Activated T-helper 1 cell treated with anti-CD3 and anti-CD28 coated beads, Interleukin-12 subunit alpha, Interleukin-12 subunit beta, Interleukin-2, Interleukin-4 antibody, amounts not matched to agents 30 ng/mL and 10 ng/mL and 1 ng/mL, durations not matched to agents 14 hours and 24 hours and 36 hours (primary cell): ENCODE results near the gene GNL2. TPM values are rescaled to one million over a fixed set of nuclear protein-coding genes. Genes with fewer than 3 reads are reported as not detected.

Source experiments
- DNase-seq: peaks from one replicate; pipeline ENCODE4 v3.0.0; 2021; ENCODE audit warnings: low spot score
- H3K27ac Mint-ChIP-seq: one replicate; pipeline ENCODE4 v1.8.0; 2021; ENCODE audit warnings: mild to moderate bottlenecking, mixed read lengths
- H3K27me3 Mint-ChIP-seq: one replicate; pipeline ENCODE4 v1.8.0; 2022; ENCODE audit warnings: mild to moderate bottlenecking, moderate library complexity, mixed read lengths; ENCODE audit not compliant: insufficient read depth
- H3K36me3 Mint-ChIP-seq: one replicate; pipeline ENCODE4 v1.8.0; 2021; ENCODE audit warnings: low read depth, mixed read lengths
- H3K4me1 Mint-ChIP-seq: one replicate; pipeline ENCODE4 v1.8.0; 2021; ENCODE audit warnings: low read depth, mixed read lengths
- H3K4me3 Mint-ChIP-seq: one replicate; pipeline ENCODE4 v1.8.0; 2021; ENCODE audit warnings: mild to moderate bottlenecking, moderate library complexity, mixed read lengths
- H3K9me3 Mint-ChIP-seq: one replicate; pipeline ENCODE4 v1.8.0; 2021; ENCODE audit warnings: mixed read lengths
- intact Hi-C: fragments of 100-400 bp; cut with micrococcal nuclease; formaldehyde crosslinking; loops from one replicate; pipeline ENCODE4 v1.15.1; 2024
- total RNA-seq: library from RNA; stranded (reverse); gene quantifications from 2 replicates; pipeline ENCODE4 v1.2.3, GENCODE V29; 2022

Gene GNL2
- total RNA-seq, 1 donor from 2014 or later, result 108 TPM

DNA sequence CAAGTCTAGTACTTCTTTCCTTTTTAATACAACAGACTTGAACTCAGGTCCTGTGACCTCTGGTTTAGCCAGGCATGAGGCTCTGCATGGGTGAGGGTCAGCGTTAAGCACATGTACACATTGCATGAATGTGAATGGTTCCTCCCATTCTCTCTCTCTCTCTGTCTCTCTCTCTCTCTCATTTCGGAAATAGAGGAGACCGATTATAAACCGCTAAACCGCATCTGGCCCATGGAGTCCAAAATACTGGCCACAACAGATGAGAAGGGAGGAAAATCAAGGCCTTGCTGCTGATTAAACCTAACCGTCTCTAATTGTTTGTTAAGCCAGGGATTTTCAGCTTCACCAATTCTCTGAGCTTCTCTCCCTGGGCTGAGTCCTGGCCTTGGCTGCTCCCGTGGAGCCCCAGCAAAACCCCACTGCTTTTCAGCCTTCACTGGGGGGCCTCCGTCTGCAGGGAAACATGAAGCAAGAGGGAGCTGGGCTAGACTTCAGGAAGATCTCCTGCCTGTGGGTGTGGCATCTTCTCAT is 32.4 kb upstream of the GNL2 start:
- no peak overlapping the region for H3K27ac Mint-ChIP-seq
- intact Hi-C loops, result no loop called here

DNA sequence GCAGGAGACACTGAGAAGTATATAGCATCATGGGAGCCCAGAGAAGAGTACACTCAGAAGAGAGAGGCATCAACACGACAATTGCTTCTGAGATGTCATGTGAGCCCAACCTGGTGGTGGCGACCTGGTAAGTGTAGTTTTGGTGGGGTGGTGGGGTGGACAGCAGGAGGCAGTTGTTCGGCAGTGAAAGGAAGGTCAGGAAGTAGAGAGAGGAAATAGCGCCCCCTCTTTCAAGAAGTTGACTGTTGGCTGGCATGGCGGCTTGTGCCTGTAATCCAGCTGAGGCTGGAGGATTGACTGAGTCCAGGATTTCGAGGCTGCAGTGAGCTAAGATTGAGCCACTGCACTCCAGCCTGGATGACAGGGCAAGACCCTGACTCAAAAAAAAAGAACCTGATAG is 26.4 kb upstream of the GNL2 start:
- DNase-seq, result no peak
- no peaks in the 10 kb centered on the region for H3K4me1 Mint-ChIP-seq
- no peak overlapping the region for H3K4me3 Mint-ChIP-seq
- H3K27ac Mint-ChIP-seq, result no peak overlapping the region
- intact Hi-C loops, result no loop called here
- H3K9me3 Mint-ChIP-seq, result no peaks in the 10 kb centered on the region
- H3K27me3 Mint-ChIP-seq, result peaks cover 30% of the 10 kb centered on the region
- no peaks in the 10 kb centered on the region for H3K36me3 Mint-ChIP-seq

More for the DNA sequence above, 32.4 kb upstream of the GNL2 start:
- DNase-seq, result no peak
- H3K4me1 Mint-ChIP-seq, result no peaks in the 10 kb centered on the region
- no peak overlapping the region for H3K4me3 Mint-ChIP-seq
- no peaks in the 10 kb centered on the region for H3K36me3 Mint-ChIP-seq
- no peaks in the 10 kb centered on the region for H3K9me3 Mint-ChIP-seq
- peaks cover 57% of the 10 kb centered on the region for H3K27me3 Mint-ChIP-seq

DNA sequence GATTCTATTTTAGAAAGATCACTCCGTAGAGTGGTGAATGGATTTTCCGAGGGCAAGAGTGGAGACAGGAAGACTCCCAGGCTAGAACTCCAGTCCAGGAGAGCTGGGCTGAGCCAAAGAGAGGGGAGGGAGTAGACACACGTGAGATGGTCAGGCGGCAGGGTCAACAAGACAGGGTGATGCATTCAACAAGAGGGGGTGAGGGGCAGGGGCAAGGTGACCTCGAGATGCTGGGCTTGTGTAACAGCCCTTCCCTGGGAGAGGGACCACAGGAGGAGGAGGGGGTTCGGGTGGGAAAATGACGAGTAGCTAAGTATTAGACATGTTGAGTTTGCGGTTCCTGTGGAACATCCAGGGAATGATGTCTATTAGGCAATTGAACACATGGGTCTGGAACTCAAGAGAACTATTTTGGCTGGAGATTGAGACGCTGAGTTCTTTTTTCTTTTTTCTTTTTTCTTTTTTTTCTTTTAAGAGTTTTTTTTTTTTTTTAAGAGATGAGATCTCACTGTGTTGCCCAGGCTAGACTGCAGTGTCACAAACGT is 25.7 kb upstream of the GNL2 start:
- Mint-ChIP-seq H3K4me1 (no peaks in the 10 kb centered on the region), H3K27me3 (peaks cover 31% of the 10 kb centered on the region), H3K27ac (no peak overlapping the region), H3K9me3 (no peaks in the 10 kb centered on the region), H3K36me3 (no peaks in the 10 kb centered on the region), H3K4me3 (no peak overlapping the region)
- intact Hi-C loops, result no loop called here
- DNase-seq, result no peak

DNA sequence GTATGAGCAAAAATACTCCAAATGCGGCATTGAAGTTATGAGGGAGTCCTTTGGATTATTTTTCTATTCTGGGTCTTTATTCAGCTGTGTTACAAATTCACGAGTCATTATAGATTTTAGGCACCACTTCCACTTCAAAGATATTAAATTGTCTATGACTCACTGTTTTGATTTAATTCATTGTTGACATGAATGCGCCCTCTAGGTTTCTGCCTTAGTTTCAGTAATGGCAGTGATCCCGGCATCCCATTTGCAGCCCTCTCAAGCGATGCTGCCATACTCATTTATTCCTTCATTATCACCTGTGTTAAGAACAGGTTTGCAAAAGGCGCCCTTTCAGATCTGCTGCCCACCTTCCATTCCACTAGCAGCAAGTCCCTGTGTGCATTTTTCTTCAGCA is 25.0 kb upstream of the GNL2 start:
- H3K27me3 Mint-ChIP-seq, result peaks cover 29% of the 10 kb centered on the region
- DNase-seq, result no peak
- no peak overlapping the region for H3K27ac Mint-ChIP-seq
- H3K4me3 Mint-ChIP-seq, result no peak overlapping the region
- H3K4me1 Mint-ChIP-seq, result no peaks in the 10 kb centered on the region
- intact Hi-C loops, result no loop called here
- H3K36me3 Mint-ChIP-seq, result no peaks in the 10 kb centered on the region
- no peaks in the 10 kb centered on the region for H3K9me3 Mint-ChIP-seq

DNA sequence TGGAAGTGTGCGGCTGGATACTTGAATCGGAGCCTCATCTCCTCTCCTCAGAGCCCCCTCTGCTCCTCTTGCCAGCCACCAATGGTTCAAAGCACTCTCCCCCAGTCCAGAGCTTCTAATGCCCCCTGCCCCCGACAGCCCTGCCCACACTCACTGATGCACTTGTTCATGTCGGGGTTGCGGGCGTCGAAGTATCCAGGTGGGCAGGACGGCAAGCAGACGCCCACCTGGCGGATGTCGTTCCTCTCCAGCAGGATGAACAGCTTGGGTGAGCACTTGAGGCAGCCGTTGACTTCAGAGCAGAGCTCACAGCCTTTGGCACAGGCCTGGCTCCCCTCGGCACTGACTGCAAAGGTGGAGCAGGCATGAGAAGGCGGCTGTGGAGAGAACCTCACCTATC is 20.6 kb upstream of the GNL2 start:
- no peak overlapping the region for H3K27ac Mint-ChIP-seq
- no peaks in the 10 kb centered on the region for H3K36me3 Mint-ChIP-seq
- H3K4me3 Mint-ChIP-seq, result no peak overlapping the region
- intact Hi-C loops, result no loop called here
- peaks cover 44% of the 10 kb centered on the region for H3K27me3 Mint-ChIP-seq
- no peak for DNase-seq
- H3K9me3 Mint-ChIP-seq, result no peaks in the 10 kb centered on the region
- H3K4me1 Mint-ChIP-seq, result no peaks in the 10 kb centered on the region

DNA sequence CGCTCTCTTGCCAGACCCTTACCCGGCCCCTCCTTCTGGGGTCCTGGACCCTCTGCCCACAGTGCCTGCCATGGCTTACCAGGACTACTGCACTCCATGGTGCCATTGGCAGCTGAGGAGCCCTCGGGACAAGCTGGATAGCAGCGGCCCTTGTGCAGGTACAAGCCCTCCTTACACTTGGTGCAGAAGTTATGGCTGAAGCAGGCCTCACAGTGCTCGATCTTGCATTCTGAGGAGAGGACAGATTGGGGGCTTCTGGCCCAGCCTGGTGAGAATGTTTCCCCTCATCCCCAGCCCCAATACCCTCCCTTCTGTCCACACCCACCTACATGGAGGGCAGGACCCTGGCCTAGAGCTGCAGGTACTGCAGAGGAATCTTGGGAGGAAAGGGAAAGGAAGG is 18.4 kb upstream of the GNL2 start:
- Mint-ChIP-seq H3K36me3 (no peaks in the 10 kb centered on the region), H3K4me3 (no peak overlapping the region), H3K9me3 (no peaks in the 10 kb centered on the region), H3K4me1 (no peaks in the 10 kb centered on the region), H3K27me3 (peaks cover 44% of the 10 kb centered on the region), H3K27ac (no peak overlapping the region)
- intact Hi-C loops, result no loop called here
- no peak for DNase-seq

DNA sequence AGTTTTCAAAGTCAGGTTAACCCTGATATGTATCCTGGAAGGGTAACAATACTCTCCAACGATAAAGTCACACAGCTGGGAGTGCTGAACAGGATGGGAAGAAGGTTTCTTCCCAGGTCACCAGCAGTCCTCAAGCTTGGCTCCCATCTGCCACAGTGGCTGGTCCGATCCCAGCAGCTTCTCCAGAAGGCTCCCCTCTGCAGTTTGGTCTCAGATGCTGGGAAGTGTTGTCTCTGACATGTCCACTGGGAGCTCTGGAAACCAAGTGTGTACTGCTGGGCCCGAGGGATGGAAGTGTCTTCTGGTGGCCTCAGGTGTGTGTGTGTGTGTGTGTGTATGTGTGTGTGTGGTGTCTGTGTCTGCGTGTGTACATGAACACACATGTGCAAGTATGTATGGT is 16.4 kb upstream of the GNL2 start:
- intact Hi-C loops, result no loop called here
- no peaks in the 10 kb centered on the region for H3K9me3 Mint-ChIP-seq
- no peak overlapping the region for H3K4me3 Mint-ChIP-seq
- DNase-seq, result no peak
- H3K36me3 Mint-ChIP-seq, result no peaks in the 10 kb centered on the region
- no peaks in the 10 kb centered on the region for H3K4me1 Mint-ChIP-seq
- H3K27me3 Mint-ChIP-seq, result peaks cover 30% of the 10 kb centered on the region
- H3K27ac Mint-ChIP-seq, result no peak overlapping the region

DNA sequence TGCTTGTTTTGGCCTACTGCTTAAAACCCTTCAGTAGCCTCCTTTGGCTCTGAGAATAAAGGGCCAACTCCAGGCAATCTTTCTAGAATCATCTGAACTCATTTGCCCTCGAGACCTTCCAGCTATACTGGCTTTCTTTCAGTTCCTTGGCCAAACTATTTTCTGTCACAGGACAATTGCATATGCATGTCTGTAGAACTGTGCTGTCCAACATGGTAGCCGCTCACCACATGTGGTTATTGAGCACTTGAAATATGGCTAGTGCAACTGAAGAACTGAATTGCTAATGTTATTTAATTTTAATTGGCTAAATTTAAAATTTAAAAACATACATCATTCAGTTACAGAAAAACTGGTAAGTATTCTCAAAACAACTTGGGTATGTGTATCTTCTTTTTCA is 14.3 kb upstream of the GNL2 start:
- no peak for DNase-seq
- Mint-ChIP-seq H3K4me3 (no peak overlapping the region), H3K27ac (no peak overlapping the region), H3K4me1 (no peaks in the 10 kb centered on the region), H3K9me3 (no peaks in the 10 kb centered on the region), H3K27me3 (peaks cover 14% of the 10 kb centered on the region), H3K36me3 (no peaks in the 10 kb centered on the region)
- intact Hi-C loops, result no loop called here

DNA sequence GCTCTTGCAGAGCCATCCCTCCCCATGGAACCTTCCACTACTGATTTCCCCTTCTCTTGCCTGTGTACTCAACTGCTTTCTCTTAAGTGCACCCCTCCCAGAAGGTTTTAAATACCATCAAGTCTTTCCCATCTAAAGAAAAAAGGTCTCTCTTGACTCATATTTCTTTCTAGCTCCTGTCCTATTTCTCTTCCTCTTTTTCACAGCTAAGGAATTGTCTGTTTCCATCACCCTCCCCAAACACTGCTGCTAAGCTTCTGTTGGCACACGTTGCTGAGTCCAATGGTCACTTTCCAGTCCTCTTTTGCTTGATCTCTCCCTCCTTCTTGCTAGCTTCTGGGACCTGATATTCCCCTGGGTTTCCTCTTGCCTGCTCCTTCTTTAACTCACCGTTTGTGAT is 13.3 kb upstream of the GNL2 start:
- Mint-ChIP-seq H3K4me1 (no peaks in the 10 kb centered on the region), H3K9me3 (no peaks in the 10 kb centered on the region), H3K4me3 (no peak overlapping the region), H3K36me3 (no peaks in the 10 kb centered on the region), H3K27me3 (peaks cover 17% of the 10 kb centered on the region), H3K27ac (no peak overlapping the region)
- intact Hi-C loops, result no loop called here
- no peak for DNase-seq

DNA sequence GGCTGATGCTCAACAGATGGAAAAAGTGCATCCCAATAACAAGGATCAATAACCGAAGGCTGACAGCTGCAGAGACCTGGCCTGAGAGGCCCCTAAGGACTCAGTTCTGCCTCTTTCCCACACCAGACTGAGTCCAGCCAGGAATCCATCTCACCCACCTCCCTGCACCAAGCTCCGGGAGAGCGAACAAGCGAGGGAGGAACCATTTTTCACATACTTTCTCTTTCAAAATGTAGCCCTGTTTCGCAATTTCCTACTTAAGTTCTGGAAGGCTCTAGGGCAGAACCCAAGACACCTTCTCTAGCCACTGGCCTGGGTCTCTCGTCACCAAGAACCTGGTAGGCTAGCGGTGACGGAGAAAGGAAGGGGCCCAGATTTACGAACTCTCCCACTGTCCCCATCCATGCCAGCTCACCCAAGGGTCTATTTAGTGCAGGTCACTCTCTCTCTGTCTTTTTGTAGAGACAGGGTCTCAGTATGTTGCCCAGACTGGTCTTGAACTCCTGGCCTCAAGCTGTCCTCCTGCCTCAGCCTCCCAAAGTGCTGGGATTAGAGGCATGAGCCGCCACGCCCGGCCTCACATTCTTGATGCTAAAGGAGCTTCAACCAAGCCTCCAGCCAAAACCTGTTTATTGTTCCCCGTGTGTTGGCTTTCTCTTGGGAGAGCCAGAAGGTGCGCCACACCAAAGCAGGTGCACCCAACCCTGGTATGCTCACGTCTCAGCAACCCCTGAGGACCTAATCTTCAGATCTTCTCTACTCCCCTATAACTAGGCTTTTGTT is 10.9 kb upstream of the GNL2 start:
- no peak for DNase-seq
- Mint-ChIP-seq H3K9me3 (no peaks in the 10 kb centered on the region), H3K27ac (no peak overlapping the region), H3K4me1 (no peaks in the 10 kb centered on the region), H3K36me3 (no peaks in the 10 kb centered on the region), H3K4me3 (no peak overlapping the region), H3K27me3 (peaks cover 21% of the 10 kb centered on the region)
- intact Hi-C loops, result no loop called here

DNA sequence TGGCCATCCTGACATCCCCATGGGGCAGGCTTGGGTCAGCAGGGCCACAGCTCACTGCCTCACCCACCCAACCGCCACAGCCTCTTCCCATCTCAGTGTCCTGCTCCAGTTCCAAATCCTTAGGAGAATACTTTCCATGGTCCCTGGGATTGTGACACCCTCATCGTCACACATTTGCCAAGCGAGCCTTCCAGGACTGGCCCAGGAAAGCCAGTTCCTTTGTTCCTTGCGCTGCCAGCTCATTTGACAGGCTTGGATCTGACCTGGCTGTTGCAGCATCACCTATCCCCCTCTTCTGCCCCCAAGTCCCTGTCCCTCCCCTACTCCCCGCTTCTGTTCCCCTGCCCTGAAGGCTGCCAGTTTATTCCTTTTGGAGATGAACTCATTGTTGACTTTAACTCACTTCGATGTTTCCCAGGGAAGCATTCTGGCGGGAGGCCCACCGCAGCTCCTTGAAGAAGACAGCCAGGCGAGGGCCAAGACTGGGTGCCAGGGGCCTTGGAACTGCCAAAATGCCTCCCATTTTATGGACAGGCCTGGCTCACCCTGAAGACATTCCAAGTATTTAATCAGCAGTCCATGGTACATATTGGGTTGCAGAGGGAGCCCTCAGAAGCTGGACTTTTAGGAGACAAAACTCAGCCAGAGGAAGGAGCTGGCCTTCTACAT is 10.2 kb upstream of the GNL2 start:
- no peaks in the 10 kb centered on the region for H3K4me1 Mint-ChIP-seq
- H3K27me3 Mint-ChIP-seq, result peaks cover 17% of the 10 kb centered on the region
- intact Hi-C loops, result no loop called here
- H3K4me3 Mint-ChIP-seq, result no peak overlapping the region
- H3K27ac Mint-ChIP-seq, result no peak overlapping the region
- DNase-seq, result no peak
- no peaks in the 10 kb centered on the region for H3K36me3 Mint-ChIP-seq
- H3K9me3 Mint-ChIP-seq, result no peaks in the 10 kb centered on the region

DNA sequence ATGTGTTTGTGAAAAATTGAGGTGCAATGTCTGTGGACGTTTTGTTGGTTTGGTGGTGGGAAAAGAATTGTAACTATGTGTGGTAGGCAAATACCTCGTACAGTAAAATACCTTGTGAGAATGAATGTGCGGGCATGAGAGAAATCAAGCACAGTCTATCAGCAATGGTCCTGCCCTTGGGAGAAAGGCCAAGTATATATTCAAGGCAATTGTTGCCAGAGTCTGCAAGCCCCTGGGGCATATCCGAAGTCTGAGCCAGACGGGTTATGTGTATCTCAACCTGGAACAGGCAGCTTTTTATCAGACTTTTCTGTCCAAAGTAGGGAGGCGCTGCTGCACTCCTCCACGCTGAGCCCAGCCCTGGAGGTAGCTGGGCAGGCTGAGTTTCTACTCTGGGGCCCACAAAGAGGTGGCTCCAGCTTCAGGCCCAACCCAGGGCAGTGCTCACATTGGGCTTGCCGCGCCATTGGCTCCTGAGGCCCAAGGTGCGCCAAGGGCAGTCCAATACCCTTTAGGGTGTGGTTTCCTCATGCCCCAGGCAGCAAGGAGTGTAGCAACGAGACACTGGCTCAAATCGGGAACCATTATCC is 9.4 kb upstream of the GNL2 start:
- Mint-ChIP-seq H3K9me3 (no peaks in the 10 kb centered on the region), H3K27me3 (peaks cover 18% of the 10 kb centered on the region), H3K36me3 (no peaks in the 10 kb centered on the region), H3K4me1 (no peaks in the 10 kb centered on the region), H3K4me3 (no peak overlapping the region), H3K27ac (no peak overlapping the region)
- intact Hi-C loops, result no loop called here
- DNase-seq, result no peak
